ENCODE results near the gene CGN.

Gene CGN

GRCh38 chr1:151510957-151511635 lies at the start of gene CGN:
Gene CGN (plus strand): TSS chr1:151511387. CDS start chr1:151518520, 7,133 bp downstream.
- DNase-seq (ENCODE audit: low read depth) = peak; percentile 76

GRCh38 chr1:151461694-151462093 lies 49.5 kb upstream of the CGN start:
- DNase-seq (ENCODE audit: low read depth) = no peak

GRCh38 chr1:151465026-151465425 lies 46.2 kb upstream of the CGN start:
- no peak for DNase-seq (ENCODE audit: low read depth)

- DNase-seq (ENCODE audit: low read depth) = no peak
Observed at GRCh38 chr1:151472856-151473731, 38.1 kb upstream of the CGN start.

- DNase-seq (ENCODE audit: low read depth) = no peak
Observed at GRCh38 chr1:151474745-151475144, 36.4 kb upstream of the CGN start.

- no peak for DNase-seq (ENCODE audit: low read depth)
Observed at GRCh38 chr1:151475175-151475574, 36.0 kb upstream of the CGN start.

- DNase-seq (ENCODE audit: low read depth) = no peak
Observed at GRCh38 chr1:151476083-151476482, 35.1 kb upstream of the CGN start.

- DNase-seq (ENCODE audit: low read depth) = no peak
Observed at GRCh38 chr1:151477066-151477465, 34.1 kb upstream of the CGN start.

GRCh38 chr1:151478140-151478812 lies 32.9 kb upstream of the CGN start:
- no peak for DNase-seq (ENCODE audit: low read depth)

GRCh38 chr1:151478923-151479322 lies 32.3 kb upstream of the CGN start:
- DNase-seq (ENCODE audit: low read depth) = no peak

GRCh38 chr1:151479462-151479861 lies 31.7 kb upstream of the CGN start:
- no peak for DNase-seq (ENCODE audit: low read depth)

- DNase-seq (ENCODE audit: low read depth) = no peak
Observed at GRCh38 chr1:151482017-151482416, 29.2 kb upstream of the CGN start.

GRCh38 chr1:151485685-151486255 lies 25.4 kb upstream of the CGN start:
- DNase-seq (ENCODE audit: low read depth) = no peak

- no peak for DNase-seq (ENCODE audit: low read depth)
Observed at GRCh38 chr1:151486557-151486956, 24.6 kb upstream of the CGN start.

- no peak for DNase-seq (ENCODE audit: low read depth)
Observed at GRCh38 chr1:151491641-151492040, 19.5 kb upstream of the CGN start.

- no peak for DNase-seq (ENCODE audit: low read depth)
Observed at GRCh38 chr1:151492120-151492519, 19.1 kb upstream of the CGN start.

GRCh38 chr1:151493042-151493441 lies 18.1 kb upstream of the CGN start:
- no peak for DNase-seq (ENCODE audit: low read depth)

GRCh38 chr1:151494741-151495281 lies 16.4 kb upstream of the CGN start:
- no peak for DNase-seq (ENCODE audit: low read depth)

- no peak for DNase-seq (ENCODE audit: low read depth)
Observed at GRCh38 chr1:151495316-151495715, 15.9 kb upstream of the CGN start.

GRCh38 chr1:151499365-151499764 lies 11.8 kb upstream of the CGN start:
- no peak for DNase-seq (ENCODE audit: low read depth)

- DNase-seq (ENCODE audit: low read depth) = no peak
Observed at GRCh38 chr1:151499930-151500329, 11.3 kb upstream of the CGN start.

- no peak for DNase-seq (ENCODE audit: low read depth)
Observed at GRCh38 chr1:151501474-151501873, 9.7 kb upstream of the CGN start.

Measured in activated T-cell treated with anti-CD3 and anti-CD28 coated beads for 1 hour (primary cell).